GM18511 (cell line): Measurements from ENCODE around the gene LAMA5.

Experiments
- ATAC-seq: cut with Tn5 transposase; IDR thresholded peaks from one replicate; pipeline ENCODE4 v1.9.1; 2021; ENCODE audit warnings: mild to moderate bottlenecking, moderate library complexity; ENCODE audit not compliant: unreplicated experiment

LAMA5 gene

GRCh38 chr20:62367136-62367632, at the start of gene LAMA5:
TSS of gene LAMA5 (minus strand) at chr20:62367312. CDS start at chr20:62367245, 67 bp downstream.
- no peak for ATAC-seq

GRCh38 chr20:62415354-62416111, 48.4 kb upstream of the LAMA5 start:
- no peak for ATAC-seq

- ATAC-seq: no peak
Measured at GRCh38 chr20:62413896-62414481, 46.9 kb upstream of the LAMA5 start.

- ATAC-seq: no peak
Measured at GRCh38 chr20:62413025-62413570, 46.0 kb upstream of the LAMA5 start.

- ATAC-seq: no peak
Measured at GRCh38 chr20:62412194-62413024, 45.3 kb upstream of the LAMA5 start.

GRCh38 chr20:62411479-62412193, 44.5 kb upstream of the LAMA5 start:
- ATAC-seq: no peak

GRCh38 chr20:62410746-62411478, 43.8 kb upstream of the LAMA5 start:
- no peak for ATAC-seq

- ATAC-seq: no peak
Measured at GRCh38 chr20:62409931-62410745, 43.0 kb upstream of the LAMA5 start.

GRCh38 chr20:62409086-62409853, 42.2 kb upstream of the LAMA5 start:
- ATAC-seq: no peak

GRCh38 chr20:62408640-62409039, 41.5 kb upstream of the LAMA5 start:
- no peak for ATAC-seq

GRCh38 chr20:62408055-62408454, 40.9 kb upstream of the LAMA5 start:
- ATAC-seq: no peak

- ATAC-seq: peak; percentile 91
Measured at GRCh38 chr20:62407221-62407992, 40.3 kb upstream of the LAMA5 start, which contains the start of gene CABLES2. TSS of gene CABLES2 (minus strand) at chr20:62407285. CDS start at chr20:62407276, 9 bp downstream.

- ATAC-seq: peak; percentile 5
Measured at GRCh38 chr20:62406635-62407176, 39.6 kb upstream of the LAMA5 start.

GRCh38 chr20:62405981-62406513, 38.9 kb upstream of the LAMA5 start:
- no peak for ATAC-seq

GRCh38 chr20:62405108-62405980, 38.2 kb upstream of the LAMA5 start:
- no peak for ATAC-seq

- ATAC-seq: no peak
Measured at GRCh38 chr20:62404761-62405107, 37.6 kb upstream of the LAMA5 start.
